ENCODE results near the gene GPX2.

DNA sequence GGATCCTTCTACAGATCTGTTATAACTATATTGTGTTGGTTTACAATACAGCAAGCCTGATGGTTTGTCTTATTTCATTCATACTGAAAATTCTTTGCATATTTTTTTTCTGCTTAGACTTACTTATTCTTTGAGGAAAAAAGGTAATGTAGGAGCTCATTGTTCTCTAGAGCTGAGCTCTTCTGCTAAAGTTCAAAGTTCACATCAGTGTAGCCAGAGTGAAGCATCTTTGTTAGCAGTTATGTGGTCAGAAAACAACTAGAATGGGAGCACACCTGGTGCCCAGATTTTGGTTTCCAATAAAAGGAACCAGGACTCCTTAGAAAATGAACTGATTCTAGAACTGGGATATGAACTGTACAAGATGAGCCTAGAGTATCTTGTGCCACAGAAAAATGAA, 10.3 kb downstream of the GPX2 start:
- TF ChIP-seq SIN3A (IDR thresholded peaks at IDR 0.05; ENCODE audit: borderline replicate concordance, insufficient read depth, low read depth, low read length) = no peak
- TF ChIP-seq, protein P1, sequence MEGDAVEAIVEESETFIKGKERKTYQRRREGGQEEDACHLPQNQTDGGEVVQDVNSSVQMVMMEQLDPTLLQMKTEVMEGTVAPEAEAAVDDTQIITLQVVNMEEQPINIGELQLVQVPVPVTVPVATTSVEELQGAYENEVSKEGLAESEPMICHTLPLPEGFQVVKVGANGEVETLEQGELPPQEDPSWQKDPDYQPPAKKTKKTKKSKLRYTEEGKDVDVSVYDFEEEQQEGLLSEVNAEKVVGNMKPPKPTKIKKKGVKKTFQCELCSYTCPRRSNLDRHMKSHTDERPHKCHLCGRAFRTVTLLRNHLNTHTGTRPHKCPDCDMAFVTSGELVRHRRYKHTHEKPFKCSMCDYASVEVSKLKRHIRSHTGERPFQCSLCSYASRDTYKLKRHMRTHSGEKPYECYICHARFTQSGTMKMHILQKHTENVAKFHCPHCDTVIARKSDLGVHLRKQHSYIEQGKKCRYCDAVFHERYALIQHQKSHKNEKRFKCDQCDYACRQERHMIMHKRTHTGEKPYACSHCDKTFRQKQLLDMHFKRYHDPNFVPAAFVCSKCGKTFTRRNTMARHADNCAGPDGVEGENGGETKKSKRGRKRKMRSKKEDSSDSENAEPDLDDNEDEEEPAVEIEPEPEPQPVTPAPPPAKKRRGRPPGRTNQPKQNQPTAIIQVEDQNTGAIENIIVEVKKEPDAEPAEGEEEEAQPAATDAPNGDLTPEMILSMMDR (IDR thresholded peaks at IDR 0.05) = no peak
- no peak for TF ChIP-seq POLR2AphosphoS5 (IDR thresholded peaks at IDR 0.05; ENCODE audit: low read depth, low read length)
- TF ChIP-seq TCF7L2 (IDR thresholded peaks at IDR 0.05; ENCODE audit: low read depth, low read length) = no peak
- TF ChIP-seq, protein P2, sequence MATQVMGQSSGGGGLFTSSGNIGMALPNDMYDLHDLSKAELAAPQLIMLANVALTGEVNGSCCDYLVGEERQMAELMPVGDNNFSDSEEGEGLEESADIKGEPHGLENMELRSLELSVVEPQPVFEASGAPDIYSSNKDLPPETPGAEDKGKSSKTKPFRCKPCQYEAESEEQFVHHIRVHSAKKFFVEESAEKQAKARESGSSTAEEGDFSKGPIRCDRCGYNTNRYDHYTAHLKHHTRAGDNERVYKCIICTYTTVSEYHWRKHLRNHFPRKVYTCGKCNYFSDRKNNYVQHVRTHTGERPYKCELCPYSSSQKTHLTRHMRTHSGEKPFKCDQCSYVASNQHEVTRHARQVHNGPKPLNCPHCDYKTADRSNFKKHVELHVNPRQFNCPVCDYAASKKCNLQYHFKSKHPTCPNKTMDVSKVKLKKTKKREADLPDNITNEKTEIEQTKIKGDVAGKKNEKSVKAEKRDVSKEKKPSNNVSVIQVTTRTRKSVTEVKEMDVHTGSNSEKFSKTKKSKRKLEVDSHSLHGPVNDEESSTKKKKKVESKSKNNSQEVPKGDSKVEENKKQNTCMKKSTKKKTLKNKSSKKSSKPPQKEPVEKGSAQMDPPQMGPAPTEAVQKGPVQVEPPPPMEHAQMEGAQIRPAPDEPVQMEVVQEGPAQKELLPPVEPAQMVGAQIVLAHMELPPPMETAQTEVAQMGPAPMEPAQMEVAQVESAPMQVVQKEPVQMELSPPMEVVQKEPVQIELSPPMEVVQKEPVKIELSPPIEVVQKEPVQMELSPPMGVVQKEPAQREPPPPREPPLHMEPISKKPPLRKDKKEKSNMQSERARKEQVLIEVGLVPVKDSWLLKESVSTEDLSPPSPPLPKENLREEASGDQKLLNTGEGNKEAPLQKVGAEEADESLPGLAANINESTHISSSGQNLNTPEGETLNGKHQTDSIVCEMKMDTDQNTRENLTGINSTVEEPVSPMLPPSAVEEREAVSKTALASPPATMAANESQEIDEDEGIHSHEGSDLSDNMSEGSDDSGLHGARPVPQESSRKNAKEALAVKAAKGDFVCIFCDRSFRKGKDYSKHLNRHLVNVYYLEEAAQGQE (IDR thresholded peaks at IDR 0.05; ENCODE audit: insufficient read depth in 1 of 2, low read depth in 2 of 2, low read length in 1 of 2) = no peak

All from Panc1 (cell line).